Stimulated activated CD4-positive, alpha-beta T cell treated with anti-CD3 and anti-CD28 coated beads, Interleukin-4, amount 100 ng/mL, for 4 hours (primary cell): ENCODE data around the gene IGSF22.
"Not testable (repeated sequence)": the region's sequence is repeated elsewhere in the genome, so short reads cannot be mapped to it uniquely, and the experiment has no call there.

ENCODE experiments used
- DNase-seq, 2 experiments: peaks; one replicate each; pipeline ENCODE4 v3.0.0-alpha.2; 2020

The IGSF22 gene

DNA sequence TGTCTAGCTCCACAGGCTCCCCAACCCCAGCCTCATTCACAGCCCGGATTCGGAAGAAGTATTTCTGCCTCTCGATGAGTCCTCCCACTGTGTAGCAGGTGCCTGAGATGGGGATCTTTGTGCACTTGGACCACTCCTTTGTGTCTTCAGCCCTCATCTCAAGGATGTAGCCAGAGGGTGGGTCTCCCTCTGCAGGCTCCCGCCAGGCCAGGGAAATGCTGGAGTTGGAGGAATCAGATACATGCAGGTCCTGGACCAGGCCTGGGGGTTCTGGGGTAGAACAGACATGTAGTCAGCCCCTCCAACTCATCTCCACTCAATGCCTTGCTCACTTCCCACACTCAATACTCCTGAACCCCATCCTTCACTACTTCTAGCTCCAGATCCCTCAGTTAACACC, 16.6 kb downstream of the IGSF22 start:
- no peak for DNase-seq

DNA sequence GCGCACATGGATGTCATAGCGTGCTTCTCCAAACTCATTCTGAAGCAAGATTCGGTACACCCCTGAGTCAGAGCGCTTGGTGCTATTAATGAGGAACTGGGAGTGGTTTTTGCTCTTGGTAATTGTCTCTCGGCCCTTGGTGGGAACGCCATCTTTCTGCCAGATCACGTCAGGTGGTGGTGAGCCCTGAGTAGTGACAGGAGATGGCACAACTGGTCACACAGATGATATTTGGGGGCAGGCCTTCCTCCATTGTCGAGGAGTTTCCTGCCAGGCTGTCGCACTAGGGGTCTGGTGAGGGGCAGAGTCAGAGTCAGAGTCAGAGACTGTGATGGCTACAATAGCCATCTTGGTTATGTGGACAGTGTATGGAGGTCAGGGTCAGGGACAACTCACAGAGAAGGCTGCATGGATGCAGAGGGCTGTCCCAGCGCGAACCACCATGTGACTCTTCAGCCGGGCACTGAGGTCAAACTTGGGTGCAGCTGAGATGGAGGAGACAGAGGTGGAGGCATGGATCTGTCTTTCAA, 18.1 kb downstream of the IGSF22 start:
- DNase-seq = no peak

DNA sequence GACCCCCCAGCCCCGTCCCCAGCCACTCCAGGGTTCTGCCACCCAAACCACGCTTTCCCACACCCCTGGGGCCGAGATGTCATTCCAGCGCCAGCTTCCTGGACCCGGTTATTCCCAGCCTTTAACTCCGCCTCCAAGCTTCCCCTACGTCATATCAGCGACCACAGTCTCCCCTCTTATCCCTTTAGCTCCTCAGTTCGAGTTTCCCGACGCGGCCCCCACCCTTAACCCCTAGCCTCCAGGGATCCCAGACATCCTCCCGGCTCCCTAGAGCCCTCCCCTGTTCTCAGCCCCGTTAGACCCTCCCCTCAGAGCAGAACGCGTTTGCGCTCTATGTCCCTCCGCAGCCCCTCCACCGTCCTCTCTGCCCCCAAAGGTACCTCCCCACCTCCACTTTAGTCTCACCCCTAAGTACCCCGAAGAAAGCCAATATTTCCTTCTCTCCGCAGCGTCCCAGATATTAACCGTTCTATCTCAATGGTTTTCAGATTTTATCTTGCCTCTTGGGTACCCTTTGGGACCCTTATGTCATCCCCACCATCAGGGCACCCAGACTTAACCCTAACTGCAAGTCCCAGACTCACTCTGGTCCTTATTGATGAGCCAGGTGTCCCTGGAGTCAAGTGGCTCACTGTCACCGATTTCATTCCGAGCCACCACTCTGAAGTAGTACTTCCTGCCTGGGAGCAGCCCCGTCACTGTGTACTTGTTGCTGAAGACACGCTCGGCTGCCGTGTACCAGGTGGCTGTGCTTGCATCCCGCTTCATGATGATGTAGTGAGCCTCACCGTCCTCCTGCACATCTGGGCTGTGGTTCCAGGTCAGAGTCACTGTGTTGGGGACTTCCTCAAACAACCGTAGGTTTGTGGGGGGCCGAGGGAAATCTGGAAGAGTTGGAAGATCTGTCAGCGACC, 19.4 kb downstream of the IGSF22 start:
- DNase-seq = peak; percentile 39 to 58

DNA sequence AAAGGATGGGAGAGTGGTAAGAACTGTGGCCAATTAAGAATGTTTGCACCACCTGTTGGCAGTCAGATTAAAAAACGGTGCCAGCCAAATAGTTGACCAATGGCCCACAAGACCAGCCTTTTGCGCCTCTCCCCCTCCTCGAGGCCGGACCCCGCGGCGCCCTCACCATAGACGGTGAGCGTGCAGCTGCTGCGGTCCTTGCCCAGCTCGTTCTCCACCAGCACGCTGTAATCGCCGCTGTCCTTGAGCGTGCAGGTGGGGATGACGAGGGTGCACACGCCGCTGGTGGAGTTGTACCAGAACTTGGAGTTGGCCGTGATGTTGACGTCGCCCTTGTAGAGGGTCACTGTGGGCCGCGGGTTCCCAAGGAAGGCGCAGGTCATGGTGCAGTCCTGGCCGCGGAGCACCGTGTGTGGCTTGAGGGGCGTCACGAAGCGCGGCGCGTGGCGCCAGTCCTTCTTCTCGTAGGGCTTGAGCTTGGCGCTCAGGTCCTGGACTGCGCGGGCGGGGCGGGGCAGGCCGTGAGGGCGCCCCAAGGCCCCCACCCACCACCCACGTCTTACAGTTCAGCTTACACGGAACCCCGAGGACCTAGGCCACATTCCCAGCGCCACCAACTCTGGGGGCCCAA, 20.2 kb downstream of the IGSF22 start:
- DNase-seq = peak; percentile 15 to 22

- no peak for DNase-seq
These were observed 21.3 kb downstream of the IGSF22 start for GRCh38 chr11:18704698-18705097.

GRCh38 chr11:18704045-18704645, 21.8 kb downstream of the IGSF22 start:
- no peak for DNase-seq

DNA sequence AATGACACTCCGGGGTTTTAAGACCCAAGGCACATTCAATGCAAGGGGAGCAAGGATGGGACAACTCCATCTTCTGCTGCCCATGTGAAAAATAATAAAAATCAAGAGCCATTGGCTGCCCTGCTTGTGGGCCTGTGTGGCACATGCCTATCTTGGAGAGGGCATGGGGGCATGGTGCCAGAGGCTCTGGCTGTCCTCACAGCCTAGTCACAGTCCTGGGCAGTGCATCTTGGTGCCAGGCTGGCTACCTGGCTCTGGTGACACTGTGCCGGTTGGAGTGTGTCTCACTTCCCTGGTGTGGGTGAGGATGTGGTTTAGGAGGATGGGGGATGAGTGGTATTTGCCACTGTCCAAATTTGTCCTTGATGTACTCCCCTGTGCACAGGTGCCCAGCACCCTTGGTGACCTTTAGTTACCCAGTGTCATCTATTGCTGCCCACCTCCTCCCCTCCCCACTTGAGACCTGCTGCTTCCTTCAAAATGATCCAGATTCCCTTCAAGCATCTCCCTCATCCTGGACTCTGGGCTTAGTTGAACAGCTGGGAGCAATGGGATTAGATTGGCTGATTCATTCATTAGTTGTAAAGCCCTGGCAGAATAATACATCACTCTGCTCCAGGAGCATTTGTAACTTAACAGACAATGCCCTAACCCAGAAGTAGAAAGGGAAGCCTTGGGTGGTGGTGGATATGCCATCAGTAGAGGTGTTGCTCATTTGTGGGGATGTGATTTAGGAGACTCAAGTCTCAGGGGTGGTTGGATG, 22.8 kb downstream of the IGSF22 start:
- DNase-seq = no peak

DNA sequence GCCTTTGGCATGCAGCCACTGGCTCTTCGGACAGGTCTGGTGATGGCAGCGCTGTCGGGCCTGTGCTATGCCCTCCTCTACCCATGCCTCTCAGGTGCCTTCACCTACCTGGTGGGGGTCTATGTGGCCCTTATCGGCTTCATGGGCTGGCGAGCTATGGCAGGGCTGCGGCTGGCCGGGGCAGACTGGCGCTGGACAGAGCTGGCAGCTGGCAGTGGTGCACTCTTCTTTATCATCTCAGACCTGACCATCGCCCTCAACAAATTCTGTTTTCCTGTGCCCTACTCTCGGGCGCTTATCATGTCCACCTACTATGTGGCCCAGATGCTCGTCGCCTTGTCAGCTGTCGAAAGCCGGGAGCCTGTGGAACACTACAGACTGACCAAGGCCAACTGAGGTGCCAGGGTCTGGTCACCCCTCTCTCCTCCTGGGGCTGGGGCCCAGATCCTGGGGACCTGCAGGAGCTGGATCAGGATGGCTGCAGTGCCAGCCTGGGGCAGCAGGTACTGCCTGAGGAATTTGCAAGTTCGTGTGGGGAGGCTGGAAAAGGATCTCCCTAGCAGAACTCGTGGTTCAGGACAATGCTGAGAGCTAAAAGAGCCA, 24.3 kb downstream of the IGSF22 start:
- DNase-seq = no peak

DNA sequence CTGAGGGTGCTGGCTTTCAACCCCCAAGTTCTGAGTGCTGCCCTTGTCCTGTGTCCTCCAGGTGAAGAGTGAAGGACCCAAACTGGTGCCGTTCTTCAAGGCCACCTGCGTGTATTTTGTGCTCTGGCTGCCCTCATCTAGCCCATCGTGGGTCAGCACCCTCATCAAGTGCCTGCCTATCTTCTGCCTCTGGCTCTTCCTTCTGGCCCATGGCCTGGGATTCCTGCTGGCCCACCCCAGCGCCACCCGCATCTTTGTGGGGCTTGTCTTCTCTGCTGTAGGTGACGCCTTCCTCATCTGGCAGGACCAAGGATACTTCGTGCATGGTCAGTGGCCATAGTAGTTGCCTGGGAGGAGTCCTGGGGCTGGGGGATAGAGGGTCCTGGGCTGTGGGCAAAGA, 25.1 kb downstream of the IGSF22 start:
- no peak for DNase-seq

DNA sequence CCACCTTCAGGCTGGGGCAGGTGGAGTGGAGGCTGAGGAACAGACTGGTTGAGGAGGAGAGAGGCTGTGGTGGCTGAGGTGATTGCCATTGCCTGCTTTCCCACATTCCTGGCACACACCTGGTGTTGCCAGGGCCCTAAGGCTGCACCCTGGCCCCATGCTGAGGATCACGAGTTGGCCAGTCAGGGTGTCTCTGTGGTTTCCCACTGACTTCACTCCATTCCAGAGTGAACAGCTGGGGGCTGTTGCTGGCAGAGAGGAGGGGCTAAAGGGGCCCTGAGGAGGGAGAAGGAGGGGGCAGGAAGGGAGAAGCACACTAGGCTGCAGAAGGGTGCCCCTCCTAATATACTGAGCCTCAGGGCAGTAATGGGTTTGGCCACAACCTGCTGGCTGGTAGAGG, 25.6 kb downstream of the IGSF22 start:
- no peak for DNase-seq

GRCh38 chr11:18699848-18700261, 26.1 kb downstream of the IGSF22 start:
- no peak for DNase-seq

GRCh38 chr11:18699269-18699596, 26.8 kb downstream of the IGSF22 start:
- no peak for DNase-seq

DNA sequence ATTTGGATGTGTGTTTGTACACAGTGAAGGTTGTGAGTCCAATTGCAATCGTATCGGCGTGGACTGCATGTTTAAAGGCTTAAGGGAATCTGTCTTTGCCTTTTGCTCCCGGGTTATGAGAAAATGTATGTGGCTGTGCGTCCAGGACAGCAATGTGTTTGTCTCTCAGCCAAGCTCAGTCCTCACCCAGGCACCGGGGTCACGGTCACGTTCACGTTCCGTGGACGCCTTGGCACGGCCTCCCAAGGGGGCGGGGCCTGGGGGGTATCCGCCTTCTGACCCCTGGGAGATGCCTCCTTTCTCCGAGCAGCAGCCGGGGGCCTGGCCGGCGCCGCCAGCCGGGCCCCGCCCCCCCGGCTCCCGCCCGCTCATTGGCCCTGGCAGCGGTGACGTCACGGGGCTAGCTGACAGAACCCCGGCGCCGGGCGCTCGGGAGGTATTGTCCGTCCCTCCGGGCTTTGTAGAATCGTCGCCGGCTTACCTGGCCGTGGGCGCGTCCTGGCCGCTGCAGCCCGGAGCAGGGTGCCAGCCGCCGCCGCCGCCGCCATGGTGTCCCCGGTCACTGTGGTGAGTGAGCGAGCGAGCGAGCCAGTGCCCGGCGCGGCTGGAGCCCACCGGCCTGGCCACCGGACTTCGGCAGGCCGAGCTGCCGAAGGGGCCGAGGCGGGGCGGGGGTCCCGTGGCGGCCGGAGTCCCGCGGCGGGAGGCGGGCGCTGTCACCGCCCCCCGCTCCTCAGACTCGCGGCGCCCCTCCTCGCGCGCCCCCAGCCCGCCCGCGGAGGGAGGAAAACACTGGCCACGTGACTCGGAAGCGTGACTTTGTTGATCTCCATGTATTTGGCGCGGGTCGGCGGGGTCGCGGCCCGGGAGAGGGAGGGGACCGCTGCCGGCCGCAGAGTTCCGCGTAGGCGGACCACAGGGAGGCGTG, 27.4 kb downstream of the IGSF22 start, which contains the start of gene TMEM86A:
TMEM86A (plus strand) TSS at position 439 of the 928 bp plus-strand sequence; CDS start at position 547, 108 bp downstream.
- DNase-seq = peak; percentile 88 to 90

GRCh38 chr11:18697576-18697975, 28.4 kb downstream of the IGSF22 start:
- DNase-seq = no peak

- DNase-seq = no peak
These were observed 29.3 kb downstream of the IGSF22 start for GRCh38 chr11:18696638-18697225.

GRCh38 chr11:18692941-18693760, 32.8 kb downstream of the IGSF22 start:
- no peak for DNase-seq

- not testable (repeated sequence) for DNase-seq
These were observed 34.4 kb downstream of the IGSF22 start for GRCh38 chr11:18691467-18692140.

GRCh38 chr11:18684267-18684666, 41.7 kb downstream of the IGSF22 start:
- DNase-seq = no peak

DNA sequence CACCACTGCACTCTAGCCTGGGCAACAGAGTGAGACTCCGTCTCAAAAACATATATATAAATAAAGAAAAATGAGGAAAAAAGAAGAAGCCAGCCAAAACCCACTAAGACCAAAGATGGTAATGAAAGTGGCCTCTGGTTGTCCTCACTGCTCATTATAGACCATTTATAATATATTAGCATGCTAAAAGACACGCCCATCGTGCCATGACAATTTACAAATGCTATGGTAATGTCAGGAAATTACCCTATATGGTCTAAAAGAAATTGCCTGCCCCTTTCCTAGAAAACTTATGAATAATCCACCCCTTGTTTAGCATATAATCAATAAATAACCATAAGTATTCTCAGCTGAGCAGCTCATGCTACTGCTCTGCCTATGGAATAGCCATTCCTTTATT, 43.5 kb downstream of the IGSF22 start:
- DNase-seq = no peak
